ENCODE results near the gene HELZ. TPM values are rescaled to one million over a fixed set of nuclear protein-coding genes. Genes with fewer than 3 reads are reported as not detected.

The HELZ gene
- total and polyA plus RNA-seq, 2 donors (not counting 3 experiments of a cell fraction or from before 2014, with no cell fraction given) = 8.0 to 47.3 TPM

- H3K79me2 ChIP-seq (ENCODE audit: control insufficient read depth, insufficient read depth, low read length) = no peaks in the 10 kb centered on the region
- no peak overlapping the region for H3K9ac ChIP-seq (replicated peaks; ENCODE audit: extremely low read depth, insufficient read depth, low read length)
- no peaks in the 10 kb centered on the region for H3K4me1 ChIP-seq (ENCODE audit: control insufficient read depth, extremely low read depth, insufficient read depth, low read length)
- ChIA-PET CTCF (no interaction called here), POLR2A (no interaction called here)
- no peaks in the 10 kb centered on the region for H4K20me1 ChIP-seq (replicated peaks; ENCODE audit: control insufficient read depth, extremely low read depth, insufficient read depth, low read length)
- DNase-seq (ENCODE audit: low read depth, low spot score) (no peak), FAIRE-seq (no peak)
- TF ChIP-seq GATA2 (IDR thresholded peaks at IDR 0.05; ENCODE audit: insufficient read depth, insufficient read length, low read depth, low read length) = no peak
- TF ChIP-seq FOS (IDR thresholded peaks at IDR 0.05; ENCODE audit: borderline replicate concordance, insufficient read depth, low read length) = no peak
- TF ChIP-seq CTCF (IDR thresholded peaks at IDR 0.05; ENCODE audit: extremely low read depth in 1 of 2, insufficient read depth in 1 of 2, low read depth in 1 of 2, low read length in 2 of 2) = no peak
- no peak for TF ChIP-seq MAX (IDR thresholded peaks at IDR 0.05; ENCODE audit: insufficient read depth, insufficient read length)
- no peak for TF ChIP-seq MYC (IDR thresholded peaks at IDR 0.05; ENCODE audit: low read depth, low read length)
- no peak for TF ChIP-seq EZH2 (IDR thresholded peaks at IDR 0.05; ENCODE audit: borderline replicate concordance, low read depth, low read length, severe bottlenecking)
- TF ChIP-seq JUN (IDR thresholded peaks at IDR 0.05; ENCODE audit: borderline replicate concordance, insufficient read depth, insufficient read length, low read depth) = no peak
- TF ChIP-seq POLR2A (IDR thresholded peaks at IDR 0.05; ENCODE audit: low read depth, low read length) = no peak
- TF ChIP-seq POLR2AphosphoS5 (IDR thresholded peaks at IDR 0.05; ENCODE audit: insufficient read depth, low read depth, low read length) = no peak
- BruUV-seq (replicated peaks) = no TSS peak
- H3K9me3 ChIP-seq (replicated peaks; ENCODE audit: control insufficient read depth, insufficient read depth, low read length) = no peaks in the 10 kb centered on the region
- no peak overlapping the region for H3K4me2 ChIP-seq (ENCODE audit: insufficient read depth, low read length)
- intact Hi-C loops (cut with micrococcal nuclease) (no loop called here), dilution Hi-C loops (cut with MboI; ENCODE audit: extremely low pct_ligation_motif_present, low sequenced_read_pairs) (no loop called here)
- no peak overlapping the region for H3K27ac ChIP-seq (ENCODE audit: insufficient read depth, low read depth, low read length)
- H3K36me3 ChIP-seq (ENCODE audit: control insufficient read depth in 2 of 2, extremely low read depth in 1 of 2, insufficient read depth in 2 of 2, low read length in 2 of 2) = no peaks in the 10 kb centered on the region
- no peak overlapping the region for H3K4me3 ChIP-seq (replicated peaks in 1 of 3; ENCODE audit: insufficient read depth in 1 of 3, low read depth in 1 of 3, low read length in 3 of 3)
- no peaks in the 10 kb centered on the region for H3K27me3 ChIP-seq (ENCODE audit: control insufficient read depth in 2 of 2, insufficient read depth in 2 of 2, low read length in 2 of 2)
- H2AFZ ChIP-seq (ENCODE audit: low read depth, low read length) = no peak overlapping the region
- H3K9me1 ChIP-seq (replicated peaks; ENCODE audit: control insufficient read depth, extremely low read depth, insufficient read depth, low read length) = no peaks in the 10 kb centered on the region
Observed at GRCh38 chr17:67027031-67027628, 217.9 kb downstream of the HELZ start.
